Measurements from ENCODE around the gene HES4.

GRCh38 chr1:1042835-1043234, 42.9 kb upstream of the HES4 start:
- no peak for TF ChIP-seq POLR2A (IDR thresholded peaks at IDR 0.05)
- TF ChIP-seq, protein P1, sequence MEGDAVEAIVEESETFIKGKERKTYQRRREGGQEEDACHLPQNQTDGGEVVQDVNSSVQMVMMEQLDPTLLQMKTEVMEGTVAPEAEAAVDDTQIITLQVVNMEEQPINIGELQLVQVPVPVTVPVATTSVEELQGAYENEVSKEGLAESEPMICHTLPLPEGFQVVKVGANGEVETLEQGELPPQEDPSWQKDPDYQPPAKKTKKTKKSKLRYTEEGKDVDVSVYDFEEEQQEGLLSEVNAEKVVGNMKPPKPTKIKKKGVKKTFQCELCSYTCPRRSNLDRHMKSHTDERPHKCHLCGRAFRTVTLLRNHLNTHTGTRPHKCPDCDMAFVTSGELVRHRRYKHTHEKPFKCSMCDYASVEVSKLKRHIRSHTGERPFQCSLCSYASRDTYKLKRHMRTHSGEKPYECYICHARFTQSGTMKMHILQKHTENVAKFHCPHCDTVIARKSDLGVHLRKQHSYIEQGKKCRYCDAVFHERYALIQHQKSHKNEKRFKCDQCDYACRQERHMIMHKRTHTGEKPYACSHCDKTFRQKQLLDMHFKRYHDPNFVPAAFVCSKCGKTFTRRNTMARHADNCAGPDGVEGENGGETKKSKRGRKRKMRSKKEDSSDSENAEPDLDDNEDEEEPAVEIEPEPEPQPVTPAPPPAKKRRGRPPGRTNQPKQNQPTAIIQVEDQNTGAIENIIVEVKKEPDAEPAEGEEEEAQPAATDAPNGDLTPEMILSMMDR (IDR thresholded peaks at IDR 0.05) = no peak
- TF ChIP-seq POLR2AphosphoS5 (IDR thresholded peaks at IDR 0.05) = no peak

Measured in stomach (tissue), 4 donors.